NB4 (cell line): Measurements from ENCODE around the gene LLGL1.

Experiments
- DNase-seq: peaks from one replicate; pipeline ENCODE4 v3.0.0; 2010; ENCODE audit warnings: low read depth
- H3K4me3 ChIP-seq: one replicate; pipeline ENCODE4 v1.5.1; 2011; ENCODE audit warnings: mild to moderate bottlenecking, low read depth, low read length, moderate library complexity
- MYC ChIP-seq: IDR thresholded peaks from 2 replicates; pipeline ENCODE4 v1.6.1; 2011; ENCODE audit warnings: low read depth, low read length
- POLR2A ChIP-seq: IDR thresholded peaks from 2 replicates; pipeline ENCODE4 v1.6.1; 2011; ENCODE audit warnings: mild to moderate bottlenecking; ENCODE audit not compliant: insufficient read length; ENCODE audit errors: extremely low read depth
- TF ChIP-seq, protein P1 (sequence below): IDR thresholded peaks from 2 replicates; pipeline ENCODE4 v1.6.1; 2011; ENCODE audit warnings: low read depth, low read length
- TF ChIP-seq, protein P2 (sequence below): IDR thresholded peaks from one replicate; pipeline ENCODE4 v1.5.1; 2012; ENCODE audit warnings: low read depth, low read length

LLGL1 gene

DNA sequence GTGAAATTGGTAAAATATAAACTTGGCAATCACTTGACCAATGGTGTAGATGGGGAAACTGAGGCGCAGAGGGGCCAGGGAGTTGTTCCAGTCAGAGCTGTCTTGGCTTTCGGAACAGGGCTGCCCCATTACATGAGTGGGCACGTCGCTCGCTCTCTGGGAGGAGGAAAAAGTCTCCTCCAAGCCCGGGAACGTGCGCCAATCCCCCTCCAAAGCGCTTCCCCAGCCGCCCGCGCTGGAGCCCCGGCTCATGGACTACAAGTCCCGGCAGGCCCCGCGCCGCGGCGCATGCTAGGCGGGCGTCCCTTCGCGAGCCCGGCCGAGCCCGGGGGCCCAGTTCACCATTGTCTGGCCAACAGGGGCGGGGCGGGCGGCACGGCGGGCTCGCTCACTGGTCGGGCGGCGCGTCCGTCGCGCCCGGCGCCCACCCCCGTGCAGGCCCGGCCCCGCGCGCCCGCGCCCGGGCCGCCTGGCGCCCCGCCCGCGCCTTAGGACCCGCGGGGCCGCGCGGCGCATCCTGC is at the start of gene LLGL1:
Gene LLGL1, plus strand, starts transcription at position 515 of the 521 bp plus-strand sequence. CDS start 48 bp downstream, outside the sequence.
- peak; percentile 97 for DNase-seq
- peak within 1 kb of the TSS; percentile 77 for H3K4me3 ChIP-seq
- TF ChIP-seq POLR2A (peak; percentile 4), MYC (peak; percentile 58)
- TF ChIP-seq, protein P1, sequence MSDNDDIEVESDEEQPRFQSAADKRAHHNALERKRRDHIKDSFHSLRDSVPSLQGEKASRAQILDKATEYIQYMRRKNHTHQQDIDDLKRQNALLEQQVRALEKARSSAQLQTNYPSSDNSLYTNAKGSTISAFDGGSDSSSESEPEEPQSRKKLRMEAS = peak; percentile 51; the same call in 1 of the 2 replicates
- TF ChIP-seq, protein P2, sequence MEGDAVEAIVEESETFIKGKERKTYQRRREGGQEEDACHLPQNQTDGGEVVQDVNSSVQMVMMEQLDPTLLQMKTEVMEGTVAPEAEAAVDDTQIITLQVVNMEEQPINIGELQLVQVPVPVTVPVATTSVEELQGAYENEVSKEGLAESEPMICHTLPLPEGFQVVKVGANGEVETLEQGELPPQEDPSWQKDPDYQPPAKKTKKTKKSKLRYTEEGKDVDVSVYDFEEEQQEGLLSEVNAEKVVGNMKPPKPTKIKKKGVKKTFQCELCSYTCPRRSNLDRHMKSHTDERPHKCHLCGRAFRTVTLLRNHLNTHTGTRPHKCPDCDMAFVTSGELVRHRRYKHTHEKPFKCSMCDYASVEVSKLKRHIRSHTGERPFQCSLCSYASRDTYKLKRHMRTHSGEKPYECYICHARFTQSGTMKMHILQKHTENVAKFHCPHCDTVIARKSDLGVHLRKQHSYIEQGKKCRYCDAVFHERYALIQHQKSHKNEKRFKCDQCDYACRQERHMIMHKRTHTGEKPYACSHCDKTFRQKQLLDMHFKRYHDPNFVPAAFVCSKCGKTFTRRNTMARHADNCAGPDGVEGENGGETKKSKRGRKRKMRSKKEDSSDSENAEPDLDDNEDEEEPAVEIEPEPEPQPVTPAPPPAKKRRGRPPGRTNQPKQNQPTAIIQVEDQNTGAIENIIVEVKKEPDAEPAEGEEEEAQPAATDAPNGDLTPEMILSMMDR = no peak

DNA sequence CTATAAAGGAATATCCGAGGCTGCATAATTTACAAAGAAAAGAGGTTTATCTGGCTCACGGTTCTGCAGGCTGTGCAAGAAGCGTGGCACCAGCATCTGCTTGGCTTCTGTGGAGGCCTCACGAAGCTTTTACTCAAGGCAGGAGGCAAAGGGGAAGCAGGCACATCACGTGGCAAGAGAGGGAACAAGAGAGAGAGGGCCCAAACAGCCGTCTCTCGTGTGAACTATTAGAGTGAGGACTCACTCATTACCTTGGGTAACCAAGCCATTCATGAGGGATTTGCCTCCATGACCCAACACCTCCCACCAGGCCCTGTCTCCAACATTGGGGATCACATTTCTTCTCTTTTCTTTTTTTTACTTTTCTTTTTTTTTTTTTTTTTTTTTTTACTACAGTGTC is 49.3 kb upstream of the LLGL1 start:
- H3K4me3 ChIP-seq = no peak overlapping the region
- TF ChIP-seq, protein P2 = no peak
- peak; percentile 55 for TF ChIP-seq MYC
- TF ChIP-seq, protein P1 = peak; percentile 91
- no peak for TF ChIP-seq POLR2A
- peak; percentile 68 for DNase-seq

DNA sequence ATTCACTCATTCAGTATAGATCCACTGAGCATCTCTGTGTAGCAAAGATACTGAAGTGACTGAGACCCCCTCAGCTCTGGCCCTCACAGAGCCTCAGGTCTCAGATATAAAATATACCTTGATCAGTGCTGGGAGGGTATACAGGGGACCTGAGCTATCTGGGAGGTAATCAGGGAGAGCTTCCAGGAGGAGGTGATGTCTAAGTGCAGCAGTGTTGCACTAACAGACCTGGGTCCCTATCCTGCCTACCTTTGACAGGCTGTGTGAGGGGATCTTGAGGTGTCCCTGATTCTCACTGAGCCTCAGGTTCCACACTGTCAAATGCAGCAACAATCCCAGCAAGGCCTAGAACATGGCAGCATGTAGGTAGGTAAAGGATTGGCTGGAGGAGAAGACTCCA is 48.3 kb upstream of the LLGL1 start:
- H3K4me3 ChIP-seq = no peak overlapping the region
- DNase-seq = no peak
- TF ChIP-seq POLR2A = no peak

DNA sequence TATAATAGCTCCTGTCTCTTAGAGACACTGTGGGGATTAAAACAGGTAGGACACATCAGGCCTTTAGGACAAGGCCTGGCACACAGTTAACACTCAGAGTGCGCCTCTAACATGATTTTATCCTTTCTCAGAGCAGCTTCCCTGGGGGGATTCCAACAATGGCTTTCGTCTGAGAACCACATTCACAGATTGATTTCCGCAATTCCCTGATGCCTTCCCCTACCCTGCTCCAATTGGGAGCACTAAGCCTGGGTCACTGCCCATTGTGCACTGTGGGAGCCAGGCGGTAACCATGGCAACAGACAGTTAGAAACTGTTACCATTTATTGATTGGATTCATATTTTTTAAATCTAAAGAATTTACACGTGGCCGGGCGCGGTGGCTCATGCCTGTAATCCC is 47.7 kb upstream of the LLGL1 start:
- H3K4me3 ChIP-seq = no peak overlapping the region
- TF ChIP-seq MYC = no peak
- TF ChIP-seq, protein P2 = no peak
- TF ChIP-seq, protein P1 = no peak
- TF ChIP-seq POLR2A = no peak
- no peak for DNase-seq

DNA sequence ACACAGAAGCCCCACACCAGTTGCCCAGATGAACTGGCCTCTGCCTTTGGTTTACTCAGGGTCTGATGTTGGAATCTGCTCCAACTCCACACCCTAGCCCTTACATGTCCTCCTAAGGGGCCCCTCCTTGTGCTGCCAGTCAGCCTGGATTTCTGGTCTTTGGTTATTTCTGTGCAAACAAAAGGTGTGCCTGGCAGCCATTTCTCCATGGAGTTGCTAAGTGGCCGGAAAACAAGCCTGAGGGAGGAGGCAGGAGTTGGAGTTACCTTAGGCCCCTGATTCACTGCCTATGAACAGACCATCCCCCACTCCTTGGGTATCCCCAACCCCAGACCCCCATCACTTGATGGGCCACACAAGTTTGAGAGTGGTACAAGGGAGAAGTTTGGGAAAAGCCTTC is 46.2 kb upstream of the LLGL1 start:
- TF ChIP-seq, protein P2 = no peak
- no peak for TF ChIP-seq MYC
- TF ChIP-seq POLR2A = no peak
- TF ChIP-seq, protein P1 = no peak
- no peak overlapping the region for H3K4me3 ChIP-seq
- DNase-seq = no peak

DNA sequence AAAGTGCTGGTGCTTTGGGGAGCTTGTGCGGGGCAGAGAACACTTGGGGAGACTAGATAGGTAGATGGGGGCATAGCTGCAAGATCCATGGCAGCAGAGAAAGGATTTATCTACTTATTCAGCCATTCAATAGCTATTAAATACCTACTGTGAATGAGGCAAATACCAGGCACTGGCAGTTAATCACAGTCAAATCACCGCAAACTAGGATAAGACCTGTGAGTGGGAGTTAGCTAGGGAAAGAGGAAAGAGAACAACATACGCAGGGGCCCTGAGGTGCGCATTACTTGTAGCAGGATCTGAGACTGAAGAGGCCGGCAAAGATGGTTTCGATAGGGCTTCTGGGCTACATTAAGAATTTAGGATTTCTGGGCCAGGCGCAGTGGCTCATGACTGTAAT is 45.6 kb upstream of the LLGL1 start:
- DNase-seq = no peak
- H3K4me3 ChIP-seq = no peak overlapping the region
- TF ChIP-seq POLR2A (no peak), MYC (no peak)
- TF ChIP-seq, protein P1 = no peak
- TF ChIP-seq, protein P2 = no peak
